ENCODE data around the gene PTGIR.

The PTGIR gene

DNA sequence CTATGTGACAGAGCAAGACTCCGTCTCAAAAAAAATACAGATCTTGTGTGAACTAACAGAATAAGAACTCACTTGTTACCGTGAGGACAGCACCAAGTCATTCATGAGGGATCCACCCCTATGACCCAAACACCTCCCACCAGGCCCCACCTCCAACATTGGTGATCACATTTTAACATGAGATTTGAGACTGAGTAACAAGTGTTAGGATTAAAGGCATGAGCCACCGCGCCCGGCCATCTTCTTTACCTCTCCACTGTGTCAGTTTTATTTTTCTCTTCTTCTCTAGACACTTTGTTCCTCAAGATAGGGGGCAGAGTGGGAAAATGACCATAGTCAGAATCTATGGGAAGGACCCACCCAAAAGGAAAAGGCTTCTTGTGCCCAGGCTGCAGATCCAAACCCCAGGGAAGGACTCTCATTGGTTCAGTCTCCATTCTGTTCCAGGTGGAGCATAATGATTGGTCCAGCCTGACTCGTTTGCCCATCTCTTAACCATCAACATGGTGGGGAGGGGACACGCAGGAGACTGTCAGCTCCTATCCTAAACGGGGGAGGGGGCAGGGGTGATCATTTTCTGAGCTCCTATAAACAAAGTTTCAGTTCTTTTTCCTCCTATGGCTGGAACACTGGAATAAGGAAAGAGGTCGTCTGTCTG is 25.0 kb downstream of the PTGIR start:
- peak; percentile 19 to 21 for DNase-seq

DNA sequence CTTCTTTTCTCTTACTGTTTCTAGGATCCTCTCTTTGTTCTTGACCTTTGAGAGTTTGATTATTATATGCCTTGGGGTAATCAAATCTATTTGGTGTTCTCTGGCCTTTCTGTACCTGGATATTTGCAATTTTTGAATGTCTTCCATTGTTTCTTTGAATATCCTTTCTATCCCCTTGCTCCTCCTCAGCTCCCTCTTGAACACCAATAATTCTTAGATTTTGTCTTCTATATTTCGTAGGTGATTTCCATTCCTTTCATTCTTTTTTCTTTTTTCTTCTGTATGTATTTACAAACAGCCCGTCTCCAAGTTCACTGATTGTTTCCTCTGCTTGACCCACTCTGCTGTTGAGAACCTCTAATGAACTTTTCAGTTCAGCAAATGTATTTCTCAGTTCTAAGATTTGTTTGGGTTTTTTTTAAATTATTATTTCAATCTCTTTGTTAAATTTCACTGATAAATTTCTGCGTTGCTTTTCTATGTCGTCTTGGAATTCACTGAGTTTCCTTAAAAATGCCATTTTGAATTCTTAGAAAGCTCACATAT is 26.4 kb downstream of the PTGIR start:
- no peak for DNase-seq

DNA sequence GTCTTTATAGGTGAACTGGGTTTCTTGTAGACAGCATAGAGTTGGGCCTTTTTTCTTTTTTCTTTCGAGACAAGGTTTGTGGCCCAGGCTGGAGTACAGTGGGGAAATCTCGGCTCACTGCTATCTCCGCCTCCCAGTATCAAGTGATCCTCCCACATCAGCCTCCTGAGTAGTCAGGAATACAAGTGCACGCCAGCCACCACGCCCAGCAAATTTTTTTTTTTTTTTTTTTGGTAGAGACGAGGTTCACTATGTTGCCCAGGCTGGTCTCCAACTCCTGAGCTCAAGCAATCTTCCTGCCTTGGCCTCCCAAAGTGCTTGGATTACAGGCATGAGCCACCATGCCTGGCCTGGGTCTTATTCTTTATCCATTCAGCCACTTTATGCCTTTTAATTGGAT is 28.9 kb downstream of the PTGIR start:
- DNase-seq: no peak

DNA sequence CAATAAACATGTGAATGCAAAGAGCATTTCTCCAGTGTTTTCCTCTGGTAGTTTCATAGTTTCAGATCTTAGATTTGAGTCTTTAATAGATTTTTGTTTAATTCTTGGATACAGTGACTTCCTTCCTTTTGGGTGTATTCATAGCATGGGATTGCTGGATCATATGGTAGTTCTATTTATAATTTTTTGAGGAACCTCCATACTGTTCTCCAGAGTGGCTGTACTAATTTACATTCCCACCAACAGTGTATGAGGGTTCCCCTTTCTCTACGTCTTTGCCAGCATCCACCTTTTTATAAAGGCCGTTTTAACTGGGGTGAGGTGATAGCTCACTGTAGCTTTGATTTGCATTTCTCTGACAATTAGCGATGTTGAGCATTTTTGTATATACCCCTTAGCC is 33.0 kb downstream of the PTGIR start:
- DNase-seq: no peak

DNA sequence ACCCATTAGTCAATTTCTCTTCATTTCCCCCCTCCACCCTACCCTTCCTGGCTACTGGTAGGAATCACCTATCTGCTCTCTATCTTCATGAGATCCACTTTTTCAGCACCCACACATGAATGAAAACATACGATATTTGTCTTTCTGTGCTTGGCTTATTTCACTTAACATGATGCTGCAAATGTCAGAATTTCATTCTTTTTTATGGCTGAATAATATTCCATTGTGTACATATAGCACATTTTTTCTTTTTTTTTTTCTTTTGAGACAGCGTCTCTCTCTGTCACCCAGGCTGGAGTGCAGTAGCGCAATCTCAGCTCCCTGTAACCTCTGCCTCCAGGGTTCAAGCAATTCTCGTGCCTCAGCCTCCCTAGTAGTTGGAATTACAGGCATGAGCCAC is 33.6 kb downstream of the PTGIR start:
- no peak for DNase-seq

DNA sequence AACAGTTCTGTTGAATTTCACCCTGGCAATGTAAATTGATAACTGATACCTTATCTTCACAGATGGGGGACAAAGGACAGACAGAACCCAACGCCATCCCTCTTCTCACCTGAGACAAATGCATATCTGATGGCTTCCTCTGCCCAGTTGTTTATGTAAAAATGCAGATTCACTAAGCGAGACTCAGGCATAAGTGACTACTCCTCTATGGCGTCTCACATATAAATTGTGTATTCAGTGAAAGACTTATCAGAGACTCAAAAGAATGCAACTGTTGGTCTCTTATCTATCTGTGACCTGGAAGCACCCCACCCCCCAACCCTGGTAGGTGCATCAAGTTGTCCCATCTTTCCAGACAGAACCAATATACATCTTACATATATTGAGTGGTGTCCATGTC is 37.0 kb downstream of the PTGIR start:
- no peak for DNase-seq

DNA sequence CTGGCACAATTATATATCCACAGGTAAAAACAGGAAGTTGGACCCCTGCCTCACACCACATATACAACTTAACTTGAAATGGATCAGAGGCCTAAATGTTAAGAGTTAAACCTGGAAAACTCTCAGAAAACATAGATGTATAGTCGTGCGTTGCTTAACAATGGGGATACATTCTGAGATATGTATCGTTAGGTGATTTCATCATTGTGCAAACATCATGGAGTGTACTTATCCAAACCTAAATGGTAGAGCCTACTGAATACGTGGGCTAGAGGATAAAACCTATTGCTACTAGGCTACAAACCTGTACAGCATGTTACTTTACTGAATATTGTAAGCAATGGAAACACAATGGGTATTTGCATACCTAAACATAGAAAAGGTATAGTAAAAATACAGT is 38.6 kb downstream of the PTGIR start:
- DNase-seq: no peak

DNA sequence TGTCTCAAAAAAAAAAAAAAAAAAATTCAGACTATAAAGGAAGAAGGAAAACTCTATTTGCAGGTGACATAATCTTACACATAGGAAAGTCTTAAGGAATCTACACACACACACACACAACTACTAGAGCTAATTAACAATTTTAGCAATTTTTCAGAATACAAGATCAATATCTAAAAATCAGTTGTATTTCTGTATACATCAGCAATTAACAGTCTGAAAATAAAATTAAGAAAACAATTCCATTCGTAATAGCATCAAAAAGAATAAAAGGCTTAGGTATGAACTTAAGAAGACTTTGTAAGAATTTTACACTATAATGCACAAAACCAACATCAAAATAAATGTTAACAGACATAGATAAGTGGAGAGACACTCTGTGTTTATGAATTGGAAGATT is 39.4 kb downstream of the PTGIR start:
- DNase-seq: no peak

DNA sequence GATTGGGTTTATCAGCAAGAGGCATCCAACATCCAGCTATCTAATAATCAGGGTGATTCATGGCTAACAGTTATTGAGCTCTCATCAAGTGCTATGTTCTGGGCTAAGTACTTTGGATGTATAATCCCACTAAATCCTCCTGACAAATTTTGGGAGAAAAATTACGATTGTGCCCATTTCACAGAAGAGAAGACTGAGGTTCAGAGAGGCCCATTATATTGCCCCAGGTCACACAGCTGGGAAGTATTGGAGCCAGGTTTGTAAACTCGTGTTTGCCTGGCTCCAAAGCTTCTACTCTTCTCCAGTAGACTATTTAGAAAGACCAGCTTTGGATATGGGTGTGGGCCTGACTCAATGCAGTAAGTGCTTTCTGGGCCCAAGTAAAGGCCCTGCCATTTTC is 44.6 kb downstream of the PTGIR start:
- DNase-seq: no peak

DNA sequence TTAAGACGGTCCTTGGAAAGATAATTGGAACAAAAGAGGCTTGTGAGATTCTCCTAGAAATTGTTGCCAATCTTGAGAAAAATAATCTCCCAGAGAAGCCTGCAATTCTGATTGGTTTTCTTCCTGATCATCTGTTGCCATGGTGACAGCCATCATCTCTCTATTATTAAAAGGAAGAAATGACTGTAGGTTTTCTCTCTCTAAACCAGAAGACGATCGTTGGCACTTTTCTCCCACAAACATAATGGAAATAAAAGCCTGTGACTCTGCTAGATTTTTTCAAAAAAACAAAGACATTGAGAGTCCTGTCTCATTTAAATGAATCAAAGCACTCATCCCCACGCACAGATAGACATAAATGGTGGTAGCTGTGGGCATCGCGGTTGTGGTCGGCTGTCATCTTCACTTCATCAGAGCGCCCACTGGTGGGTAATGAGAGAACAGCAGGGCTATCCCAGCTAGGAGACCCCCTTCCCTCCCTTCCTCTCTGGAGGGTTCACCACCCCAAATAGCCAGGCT is 45.5 kb downstream of the PTGIR start:
- DNase-seq: peak; percentile 78

DNA sequence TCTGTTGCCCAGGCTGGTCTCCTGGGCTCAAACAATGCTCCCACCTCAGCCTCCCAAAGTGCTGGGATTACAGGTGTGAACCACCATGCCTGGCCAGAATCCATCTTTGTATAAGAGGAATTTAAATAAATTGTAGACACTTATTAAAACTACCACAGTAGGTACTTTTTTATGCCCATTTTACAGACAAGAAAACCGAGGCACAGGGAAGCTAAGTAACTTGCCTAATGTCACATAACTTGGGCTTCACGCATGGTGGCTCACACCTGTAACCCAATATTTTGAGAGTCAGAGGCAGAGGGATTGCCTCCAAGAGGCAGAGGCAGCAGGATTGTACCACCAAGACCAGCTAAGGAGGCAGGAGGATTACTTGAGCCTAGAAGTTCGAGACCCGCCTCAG is 46.4 kb downstream of the PTGIR start:
- DNase-seq: no peak

DNA sequence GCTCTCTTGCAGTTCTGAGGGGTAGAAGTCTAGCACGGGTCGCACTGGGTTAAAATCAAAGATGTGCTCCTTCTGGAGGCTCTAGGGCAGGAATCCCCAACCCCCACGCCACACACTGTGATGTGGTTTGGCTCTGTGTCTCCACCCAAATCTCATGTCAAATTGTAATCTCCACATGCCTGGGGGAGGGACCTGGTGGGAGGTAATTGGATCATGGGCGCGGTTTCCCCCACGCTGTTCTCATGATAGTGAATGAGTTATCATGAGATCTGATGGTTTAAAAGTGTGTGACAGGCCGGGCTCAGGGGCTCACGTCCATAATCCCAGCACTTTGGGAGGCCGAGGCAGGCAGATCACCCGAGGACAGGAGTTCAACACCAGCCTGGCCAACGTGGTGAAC is 50.4 kb downstream of the PTGIR start:
- DNase-seq: peak; percentile 51 to 62

DNA sequence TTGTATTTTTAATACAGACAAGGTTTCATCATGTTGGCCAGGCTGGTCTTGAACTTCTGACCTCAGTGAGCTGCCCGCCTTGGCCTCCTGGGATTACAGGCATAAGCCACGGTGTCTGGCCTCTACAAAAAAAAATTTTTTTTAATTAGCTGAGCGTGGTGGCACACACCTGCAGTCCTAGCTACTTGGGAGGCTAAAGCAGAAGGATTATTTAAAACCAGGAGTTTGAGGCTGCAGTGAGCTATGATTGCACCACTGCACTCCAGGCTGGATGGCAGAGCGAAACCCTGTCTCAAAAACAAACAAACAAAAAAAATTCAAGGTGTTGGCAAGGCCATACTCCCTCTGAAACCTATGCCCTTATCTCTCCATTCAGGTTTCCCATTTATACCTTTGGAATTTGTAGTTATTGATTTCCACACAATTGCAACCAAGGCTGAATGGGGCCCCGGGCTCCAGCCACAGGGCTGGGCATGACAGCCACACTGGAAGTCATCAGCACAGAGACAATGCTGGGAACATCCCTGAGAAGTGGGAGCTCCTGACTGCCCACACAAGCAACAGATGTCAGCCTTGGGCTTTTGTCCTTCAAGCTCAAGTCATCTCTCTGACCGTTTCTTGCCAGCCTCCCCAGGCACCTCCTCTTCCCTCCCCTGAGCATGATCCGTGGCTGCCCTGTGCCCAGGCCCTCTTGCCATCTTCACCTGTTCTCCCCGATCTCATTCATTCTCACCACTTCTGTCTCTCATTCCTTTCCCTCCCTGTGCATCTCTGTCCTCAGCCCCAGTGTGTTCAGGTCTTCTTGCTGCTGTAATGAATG is 51.0 kb downstream of the PTGIR start:
- DNase-seq: no peak

DNA sequence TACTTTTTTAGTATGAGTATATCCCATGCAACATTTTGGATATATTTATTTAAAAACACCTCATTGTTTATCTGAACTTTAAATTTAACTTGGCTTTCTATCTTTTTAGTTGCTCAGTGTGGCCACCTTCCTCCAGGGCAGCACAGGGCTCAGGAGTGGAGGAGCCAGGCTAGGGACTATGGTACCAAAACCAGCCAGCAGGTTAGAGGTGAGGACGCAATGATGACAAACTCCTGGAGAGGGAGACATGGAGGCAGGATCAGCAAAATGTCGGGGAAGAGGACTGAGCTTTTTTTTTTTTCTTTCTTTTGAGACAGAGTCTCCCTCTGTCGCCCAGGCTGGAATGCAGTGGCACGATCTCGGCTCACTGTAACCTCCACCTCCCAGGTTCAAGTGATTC is 53.4 kb downstream of the PTGIR start:
- no peak for DNase-seq
